GM12878 (cell line): ENCODE results near the gene SIGLEC6. TPM values are rescaled to one million over a fixed set of nuclear protein-coding genes. Genes with fewer than 3 reads are reported as not detected.

Experiments used
- ATAC-seq: fragments of 200-7000 bp; cut with Tn5 transposase; 3 replicates; pipeline ENCODE4 v1.9.1; 2020; ENCODE audit warnings: mild to moderate bottlenecking, moderate library complexity
- BruUV-seq: library from RNA; stranded (reverse); fragments of 400-500 nt; replicated peaks from 2 replicates; lab custom pipeline; 2021; lab: Mats Ljungman, UMichigan
- CTCF ChIA-PET: fragments of 300-600 bp; sonication (Branson Sonifier 250); formaldehyde crosslinking; extraction: SDS; loops from one replicate; lab custom pipeline; 2021; ENCODE audit warnings: inconsistent platforms; lab: Yijun Ruan, JAX
- POLR2A ChIA-PET: fragments of 350-600 bp; formaldehyde crosslinking; extraction: SDS; loops from one replicate; lab custom pipeline; 2021; ENCODE audit warnings: inconsistent platforms; lab: Charles Lee
- RAD21 ChIA-PET: fragments of 300-600 bp; sonication (Branson Sonifier 250); formaldehyde crosslinking; loops from one replicate; lab custom pipeline; 2023; ENCODE audit warnings: antibody characterized with exemption; ENCODE audit not compliant: unreplicated experiment; lab: Charles Lee
- SMC1A ChIA-PET: fragments of 300-600 bp; sonication (Branson Sonifier 250); formaldehyde crosslinking; loops from one replicate; lab custom pipeline; 2023; ENCODE audit not compliant: unreplicated experiment, uncharacterized antibody; lab: Charles Lee
- DNase-seq: peaks from one replicate; pipeline ENCODE4 v3.0.0-alpha.2; 2011; ENCODE audit warnings: low read depth, low spot score
- FAIRE-seq: peaks from 3 replicates; lab custom pipeline; 2011; peaks lifted over from hg19 to GRCh38; lab: Jason Lieb, UNC
- H2AFZ ChIP-seq: 2 replicates; pipeline ENCODE4 v1.6.0; 2011; ENCODE audit warnings: low read depth, low read length, control low read depth; ENCODE audit not compliant: control insufficient read depth
- H3K27ac ChIP-seq: 2 replicates; pipeline ENCODE4 v1.5.1; 2011; ENCODE audit warnings: control low read depth; ENCODE audit not compliant: control insufficient read depth, insufficient read depth
- H3K27me3 ChIP-seq, 2 experiments: replicated peaks in 1 of 2; 2 replicates each; pipeline versions ENCODE4 v1.6.0 to v1.6.1; 2011; ENCODE audit warnings: low read length in 1 of 2; ENCODE audit not compliant: control insufficient read depth in 2 of 2, insufficient read depth in 2 of 2
- H3K36me3 ChIP-seq, 2 experiments: 2 replicates each; pipeline ENCODE4 v1.5.1; 2011; ENCODE audit warnings: low read length in 1 of 2; ENCODE audit not compliant: control insufficient read depth in 2 of 2, insufficient read depth in 2 of 2
- H3K4me1 ChIP-seq: 2 replicates; pipeline ENCODE4 v1.6.1; 2011; ENCODE audit warnings: mild to moderate bottlenecking, low read length, moderate library complexity, mixed read lengths; ENCODE audit not compliant: control insufficient read depth, insufficient read depth
- H3K4me2 ChIP-seq: 2 replicates; pipeline ENCODE4 v1.6.0; 2011; ENCODE audit warnings: control low read depth; ENCODE audit not compliant: control insufficient read depth, insufficient read depth
- H3K4me3 ChIP-seq: fragments of 200-600 bp; sonication (generic); 2 replicates; pipeline ENCODE4 v1.5.1; 2016
- H3K79me2 ChIP-seq: 2 replicates; pipeline ENCODE4 v1.6.0; 2011; ENCODE audit warnings: low read length; ENCODE audit not compliant: control insufficient read depth, insufficient read depth
- H3K9ac ChIP-seq: 2 replicates; pipeline ENCODE4 v1.8.0; 2011; ENCODE audit warnings: low read length, control low read depth, mixed read lengths; ENCODE audit not compliant: control insufficient read depth, insufficient read depth
- H3K9me3 ChIP-seq: replicated peaks from 3 replicates; pipeline ENCODE4 v1.5.1; 2011; ENCODE audit warnings: mild to moderate bottlenecking, low read length; ENCODE audit not compliant: control insufficient read depth, insufficient read depth
- H4K20me1 ChIP-seq: 2 replicates; pipeline ENCODE4 v1.6.0; 2011; ENCODE audit not compliant: control insufficient read depth, insufficient read depth
- CEBPB ChIP-seq, 2 experiments: fragments of 150-350 bp in 1 of 2; IDR thresholded peaks; 2 replicates each; pipeline ENCODE4 v1.6.1; 2012 to 2014; ENCODE audit warnings: low read depth in 2 of 2, low read length in 2 of 2, borderline replicate concordance in 1 of 2, inconsistent platforms in 1 of 2
- DPF2 ChIP-seq: fragments of 450-650 bp; IDR thresholded peaks from 2 replicates; pipeline ENCODE4 v1.6.1; 2017; ENCODE audit warnings: mild to moderate bottlenecking
- E2F4 ChIP-seq: IDR thresholded peaks from 2 replicates; pipeline ENCODE4 v1.6.1; 2012; ENCODE audit warnings: low read depth, low read length, improper control_type of control experiment
- FOS ChIP-seq: IDR thresholded peaks from 3 replicates; pipeline ENCODE4 v1.6.1; 2011; ENCODE audit warnings: borderline replicate concordance; ENCODE audit not compliant: insufficient read length; ENCODE audit errors: extremely low read depth
- GABPA ChIP-seq: IDR thresholded peaks from 2 replicates; pipeline ENCODE4 v1.6.1; 2014; ENCODE audit warnings: antibody characterized with exemption, low read depth, mild to moderate bottlenecking, inconsistent platforms
- IRF4 ChIP-seq: IDR thresholded peaks from 2 replicates; pipeline ENCODE4 v1.6.1; 2011; ENCODE audit warnings: low read depth, low read length
- MTA3 ChIP-seq: IDR thresholded peaks from 2 replicates; pipeline ENCODE4 v1.6.1; 2012; ENCODE audit warnings: low read length, inconsistent platforms, borderline replicate concordance
- PAX5 ChIP-seq: IDR thresholded peaks from 2 replicates; pipeline ENCODE4 v1.6.1; 2011; ENCODE audit warnings: low read depth, low read length, borderline replicate concordance
- RB1 ChIP-seq: fragments of 450-650 bp; formaldehyde crosslinking; IDR thresholded peaks from 2 replicates; pipeline ENCODE4 v1.6.1; 2017; ENCODE audit warnings: mild to moderate bottlenecking, borderline replicate concordance
- REST ChIP-seq: IDR thresholded peaks from 2 replicates; pipeline ENCODE4 v1.6.1; 2012; ENCODE audit warnings: mild to moderate bottlenecking, low read depth, low read length
- RFX5 ChIP-seq: IDR thresholded peaks from 2 replicates; pipeline ENCODE4 v1.6.1; 2011; ENCODE audit warnings: low read depth, low read length, improper control_type of control experiment
- SMAD1 ChIP-seq: fragments of 450-650 bp; IDR thresholded peaks from 2 replicates; pipeline ENCODE4 v1.6.1; 2018; ENCODE audit warnings: mild to moderate bottlenecking, low read depth; ENCODE audit not compliant: partially characterized antibody
- SMAD5 ChIP-seq: IDR thresholded peaks from 2 replicates; pipeline ENCODE4 v1.6.1; 2016; ENCODE audit warnings: antibody characterized with exemption, low read depth
- SPI1 ChIP-seq: IDR thresholded peaks from 2 replicates; pipeline ENCODE4 v1.6.1; 2011; ENCODE audit warnings: low read depth, mild to moderate bottlenecking, low read length, moderate library complexity, borderline replicate concordance; ENCODE audit not compliant: insufficient read depth
- TCF7 ChIP-seq: IDR thresholded peaks from 2 replicates; pipeline ENCODE4 v1.6.1; 2014; ENCODE audit warnings: antibody characterized with exemption, borderline replicate concordance
- USF1 ChIP-seq: IDR thresholded peaks from 2 replicates; pipeline ENCODE4 v1.6.1; 2011; ENCODE audit warnings: borderline replicate concordance, low read depth, mild to moderate bottlenecking, moderate library complexity, mixed read lengths, low read length; ENCODE audit not compliant: insufficient read depth; ENCODE audit errors: extremely low read length
- WGBS: methylation state at CpG from one replicate; pipeline ENCODE4 v1.1.6; 2016; ENCODE audit warnings: low lambda C conversion rate; ENCODE audit not compliant: insufficient replicate concordance, insufficient coverage; ENCODE audit errors: missing lambda C conversion rate; 5-methylcytosine and 5-hydroxymethylcytosine counted together
- in situ Hi-C: fragments of 300-500 bp; cut with MboI; formaldehyde crosslinking; loops from 9 replicates; pipeline ENCODE4 v1.14.3; 2018; ENCODE audit warnings: mixed read lengths
- intact Hi-C: fragments of 100-400 bp; cut with micrococcal nuclease; formaldehyde crosslinking; loops from one replicate; pipeline ENCODE4 v1.14.2; 2022; ENCODE audit not compliant: unreplicated experiment
- polyA plus RNA-seq, 11 experiments: library from polyadenylated mRNA; depleted of rRNA in 4 of 11; unstranded in 6 of 11; stranded (reverse) in 5 of 11; fragments of >200 nt; fragmentation: Nextera tagmentation in 4 of 11; fragmentation: Illumina TruSeq in 1 of 11; extraction: Ambion mirVana in 4 of 11; extraction: Trizol in 1 of 11; gene quantifications; 1 replicate in 1 of 11; 2 replicates in 10 of 11; pipeline versions ENCODE4 v1.2.1 to v1.2.3, GENCODE V29; 2011 to 2016; ENCODE audit warnings: inconsistent platforms in 2 of 11, missing spikeins in 2 of 11, low read depth in 1 of 11
- total RNA-seq, 4 experiments: library from RNA; depleted of rRNA in 3 of 4; stranded (reverse); fragments of >200 nt in 3 of 4; fragmentation: Illumina TruSeq in 1 of 4; extraction: Trizol in 1 of 4; gene quantifications; 2 replicates each; pipeline versions ENCODE4 v1.2.1 to v1.2.3, GENCODE V29; 2013 to 2021

SIGLEC6 gene
- total and polyA plus RNA-seq, 10 of the 15 experiments (the other 5 are each of a cell fraction or from before 2014, with no cell fraction given), result 0.08 to 0.40 (median 0.27) TPM; not detected in 2

- no peak for TF ChIP-seq PAX5
- no peak for TF ChIP-seq TCF7
- no peak for TF ChIP-seq MTA3
- no peak for TF ChIP-seq GABPA
- TF ChIP-seq, all 136 proteins: peak for 0
Measured at GRCh38 chr19:51521781-51522180, 9.7 kb downstream of the SIGLEC6 start (continued).

DNA sequence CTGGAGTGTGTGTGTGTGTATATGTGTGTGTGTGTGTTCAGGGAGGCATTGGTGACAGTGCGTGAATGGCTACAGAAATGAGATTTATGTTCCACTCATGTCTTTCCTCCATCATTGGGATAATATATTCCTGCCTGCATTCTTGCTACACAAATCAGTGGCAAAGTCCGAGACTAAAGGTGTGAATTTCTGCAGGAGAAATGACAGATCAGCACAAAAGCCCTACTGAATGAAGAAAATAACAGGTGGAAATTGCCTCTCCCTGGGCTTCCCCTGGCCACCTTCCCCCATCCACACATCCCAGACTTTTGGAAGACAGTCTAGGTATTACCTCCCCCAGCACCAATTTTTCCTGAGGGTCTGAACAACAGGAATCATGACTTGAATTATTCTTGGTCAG is 10.1 kb downstream of the SIGLEC6 start:
- POLR2A ChIA-PET, result no interaction called here
- Histone ChIP-seq H3K4me2 (no peak overlapping the region), H3K4me1 (no peaks in the 10 kb centered on the region), H3K27me3 (no peaks in the 10 kb centered on the region; a peak in 1 of 4 replicates), H2AFZ (no peak overlapping the region), H4K20me1 (no peaks in the 10 kb centered on the region), H3K9ac (no peak overlapping the region), H3K79me2 (no peaks in the 10 kb centered on the region), H3K27ac (no peak overlapping the region), H3K4me3 (no peak overlapping the region), H3K36me3 (no peaks in the 10 kb centered on the region), H3K9me3 (no peaks in the 10 kb centered on the region)
- in situ Hi-C loops (no loop called here), intact Hi-C loops (no loop called here)
- no TSS peak for BruUV-seq
- ATAC-seq (no peak), FAIRE-seq (no peak), DNase-seq (no peak)
- 65% methylated on average over 2 of the region's 2 CpGs for WGBS
- CTCF ChIA-PET, result interaction anchor here (1.5 kb wide), 1 partner anchor 135 kb away, joined by 3 read pairs; no protein-coding TSS in a partner anchor
- RAD21 ChIA-PET, result no interaction called here
- no peak for TF ChIP-seq SPI1
- TF ChIP-seq SMAD1, result no peak
- no peak for TF ChIP-seq RFX5
- TF ChIP-seq FOS, result no peak
- TF ChIP-seq CEBPB (IDR thresholded peaks at IDR 0.05; ENCODE audit: borderline replicate concordance in 1 of 2, low read depth in 2 of 2, low read length in 2 of 2), result no peak
- no peak for TF ChIP-seq SMAD5
- no peak for TF ChIP-seq REST
- TF ChIP-seq USF1, result no peak
- no peak for TF ChIP-seq E2F4
- TF ChIP-seq DPF2, result no peak
- TF ChIP-seq IRF4, result no peak
- TF ChIP-seq RB1, result no peak
- SMC1A ChIA-PET, result no interaction called here
